GM12891 (cell line): ENCODE measurements around the gene PPP1R13L.
"Not testable (repeated sequence)": the region's sequence is repeated elsewhere in the genome, so short reads cannot be mapped to it uniquely, and the experiment has no call there.

Experiments used
- DNase-seq: peaks from one replicate; pipeline ENCODE4 v3.0.0; 2011; ENCODE audit warnings: low spot score; ENCODE audit not compliant: insufficient read length
- FAIRE-seq: peaks from 2 replicates; lab custom pipeline; 2011; peaks lifted over from hg19 to GRCh38; lab: Jason Lieb, UNC
- PAX5 ChIP-seq: IDR thresholded peaks from 2 replicates; pipeline ENCODE4 v1.6.1; 2011; ENCODE audit warnings: low read length, moderate library complexity, mild to moderate bottlenecking; ENCODE audit not compliant: insufficient read depth, severe bottlenecking
- POLR2A ChIP-seq: IDR thresholded peaks from 2 replicates; pipeline ENCODE4 v1.6.1; 2011; ENCODE audit warnings: low read depth, low read length, control low read depth
- POLR2AphosphoS5 ChIP-seq: IDR thresholded peaks from 2 replicates; pipeline ENCODE4 v1.6.1; 2011; ENCODE audit warnings: low read depth, low read length, control low read depth
- POU2F2 ChIP-seq: IDR thresholded peaks from 2 replicates; pipeline ENCODE4 v1.6.1; 2011; ENCODE audit warnings: low read depth, mild to moderate bottlenecking, control low read depth, low read length, moderate library complexity
- SPI1 ChIP-seq: IDR thresholded peaks from 2 replicates; pipeline ENCODE4 v1.6.1; 2011; ENCODE audit warnings: low read depth, low read length, control low read depth
- TAF1 ChIP-seq: IDR thresholded peaks from 2 replicates; pipeline ENCODE4 v1.6.1; 2011; ENCODE audit warnings: low read depth, low read length, control low read depth

PPP1R13L gene

GRCh38 chr19:45339629-45340028 is 65.2 kb downstream of the PPP1R13L start:
- DNase-seq (no peak), FAIRE-seq (no peak)
- TF ChIP-seq TAF1: no peak
- TF ChIP-seq POU2F2: no peak
- TF ChIP-seq POLR2AphosphoS5: no peak
- no peak for TF ChIP-seq SPI1
- no peak for TF ChIP-seq POLR2A
- no peak for TF ChIP-seq PAX5

GRCh38 chr19:45336696-45337251 is 68.1 kb downstream of the PPP1R13L start:
- FAIRE-seq (no peak), DNase-seq (no peak)
- TF ChIP-seq TAF1: no peak
- TF ChIP-seq POU2F2: no peak
- TF ChIP-seq PAX5: no peak
- TF ChIP-seq POLR2A: no peak
- TF ChIP-seq POLR2AphosphoS5: no peak
- no peak for TF ChIP-seq SPI1

- not testable (repeated sequence) for DNase-seq, FAIRE-seq
These were observed 70.0 kb downstream of the PPP1R13L start for GRCh38 chr19:45334881-45335280.

DNA sequence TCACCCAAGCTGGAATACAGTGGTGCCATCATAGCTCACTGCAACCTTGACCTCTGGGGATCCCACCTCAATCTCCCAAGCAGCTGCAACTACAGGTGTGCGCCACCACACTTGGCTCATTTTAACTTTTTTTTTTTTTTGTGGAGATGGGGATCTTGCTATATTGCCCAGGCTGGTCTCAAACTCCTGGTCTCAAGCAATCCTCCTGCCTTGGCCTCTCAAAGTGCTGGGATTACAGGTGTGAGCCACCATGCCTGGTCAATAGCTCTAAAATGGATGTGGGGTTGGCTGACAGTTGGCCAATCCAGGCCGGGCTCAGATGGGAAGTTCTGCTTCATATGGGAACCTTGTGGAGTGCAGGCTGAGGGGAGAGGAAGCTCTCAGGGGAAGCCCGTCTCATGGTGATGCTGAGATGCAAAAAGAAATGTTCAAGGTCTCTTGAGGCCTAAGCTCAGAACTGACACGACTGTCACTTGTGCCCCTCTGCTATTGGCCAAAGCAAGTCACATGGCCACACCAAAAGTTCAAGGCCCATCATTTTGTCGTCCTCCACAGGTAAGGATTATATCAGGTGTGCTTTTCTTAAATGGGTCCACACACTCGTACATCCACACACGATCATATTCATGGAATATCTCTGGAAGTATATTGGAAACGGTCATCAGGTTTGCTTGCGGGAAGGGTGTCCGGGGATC is 71.1 kb downstream of the PPP1R13L start:
- DNase-seq: no peak
- TF ChIP-seq PAX5: no peak
- no peak for TF ChIP-seq POLR2A
- no peak for TF ChIP-seq TAF1
- no peak for TF ChIP-seq SPI1
- TF ChIP-seq POU2F2: no peak
- no peak for TF ChIP-seq POLR2AphosphoS5
- no peak for FAIRE-seq

DNA sequence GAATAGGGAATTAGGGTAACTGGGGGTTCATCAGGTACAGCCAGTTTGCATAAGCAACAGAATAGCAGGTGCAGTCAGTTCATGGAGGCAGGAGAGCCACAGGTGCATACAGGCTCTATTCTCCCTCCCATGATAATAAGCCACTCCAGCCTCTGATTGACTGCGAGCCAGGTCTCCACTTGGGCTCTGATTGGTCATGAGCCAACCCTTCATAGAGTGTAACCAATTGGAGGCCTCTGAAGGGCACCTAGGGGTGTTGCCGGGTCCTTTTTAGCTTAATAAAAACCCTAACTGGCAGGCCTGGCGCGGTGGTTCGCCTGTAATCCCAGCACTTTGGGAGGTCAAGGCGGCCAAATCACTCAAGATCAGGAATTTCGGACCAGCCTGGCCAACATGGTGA is 73.5 kb downstream of the PPP1R13L start:
- TF ChIP-seq TAF1: no peak
- no peak for TF ChIP-seq POU2F2
- TF ChIP-seq SPI1: no peak
- no peak for TF ChIP-seq PAX5
- no peak for TF ChIP-seq POLR2AphosphoS5
- TF ChIP-seq POLR2A: no peak
- DNase-seq: no peak
- no peak for FAIRE-seq
